Calu3 (cell line): ENCODE results near the gene PAPPA. TPM values are rescaled to one million over a fixed set of nuclear protein-coding genes. Genes with fewer than 3 reads are reported as not detected.

Experiments
- BruUV-seq: library from RNA; stranded (reverse); fragments of 400-500 nt; replicated peaks from 2 replicates; lab custom pipeline; 2021; lab: Mats Ljungman, UMichigan
- CTCF ChIA-PET: fragments of 300-600 bp; sonication (Branson Sonifier 250); formaldehyde crosslinking; loops from one replicate; lab custom pipeline; 2022; ENCODE audit warnings: antibody characterized with exemption; lab: Charles Lee
- DNase-seq: peaks from one replicate; pipeline ENCODE4 v3.0.0; 2022
- H3K27ac Mint-ChIP-seq: one replicate; pipeline ENCODE4 v1.8.0; 2022; ENCODE audit warnings: mixed read lengths; ENCODE audit not compliant: unreplicated experiment
- H3K27me3 Mint-ChIP-seq: one replicate; pipeline ENCODE4 v1.8.0; 2022; ENCODE audit warnings: mixed read lengths; ENCODE audit not compliant: unreplicated experiment
- H3K36me3 Mint-ChIP-seq: one replicate; pipeline ENCODE4 v1.8.0; 2022; ENCODE audit warnings: mild to moderate bottlenecking, moderate library complexity, mixed read lengths; ENCODE audit not compliant: insufficient read depth, unreplicated experiment
- H3K4me1 Mint-ChIP-seq: one replicate; pipeline ENCODE4 v1.8.0; 2022; ENCODE audit warnings: mild to moderate bottlenecking, low read depth, mixed read lengths; ENCODE audit not compliant: unreplicated experiment
- H3K4me3 Mint-ChIP-seq: one replicate; pipeline ENCODE4 v1.8.0; 2022; ENCODE audit warnings: mild to moderate bottlenecking, low read depth, moderate library complexity, mixed read lengths; ENCODE audit not compliant: unreplicated experiment
- H3K9me3 Mint-ChIP-seq: one replicate; pipeline ENCODE4 v1.8.0; 2022; ENCODE audit warnings: low read depth, mixed read lengths; ENCODE audit not compliant: unreplicated experiment
- intact Hi-C: fragments of 100-400 bp; cut with micrococcal nuclease; formaldehyde crosslinking; loops from one replicate; pipeline ENCODE4 v1.10.0; 2022; ENCODE audit not compliant: unreplicated experiment
- total RNA-seq: library from RNA; stranded (reverse); gene quantifications from 2 replicates; pipeline ENCODE4 v1.2.3, GENCODE V29; 2022
- TF ChIP-seq, protein P1 (sequence below): fragments of 200-600 bp; IDR thresholded peaks from one replicate; pipeline ENCODE4 v1.8.0; 2022; ENCODE audit warnings: antibody characterized with exemption; ENCODE audit not compliant: unreplicated experiment

The PAPPA gene
- total RNA-seq, 1 experiment from 2014 or later: not detected

DNA sequence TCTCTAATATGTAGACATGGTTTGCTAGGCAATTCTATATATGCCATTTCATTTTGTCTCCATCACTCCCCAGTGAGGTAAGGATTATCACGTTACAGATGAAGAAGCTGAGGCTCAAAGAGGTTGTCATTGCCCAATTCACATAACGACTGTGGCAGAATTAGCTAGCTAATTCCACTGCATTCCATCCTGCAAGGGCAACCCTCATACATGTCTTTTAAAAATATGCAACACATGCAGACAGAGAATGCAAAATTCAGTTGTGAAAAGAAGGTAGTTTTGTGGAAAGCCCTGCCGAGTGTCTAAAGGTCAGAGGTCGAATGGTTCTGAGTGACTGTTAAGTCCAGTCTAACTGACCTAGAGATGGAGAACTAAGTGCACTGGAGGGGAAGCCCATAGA lies 219.2 kb downstream of the PAPPA start:
- intact Hi-C loops: no loop called here
- no peak for DNase-seq
- Mint-ChIP-seq H3K27ac (no peak overlapping the region), H3K36me3 (no peaks in the 10 kb centered on the region), H3K27me3 (no peaks in the 10 kb centered on the region), H3K4me1 (no peaks in the 10 kb centered on the region), H3K4me3 (no peak overlapping the region), H3K9me3 (peaks cover 3% of the 10 kb centered on the region)
- TF ChIP-seq, protein P1, sequence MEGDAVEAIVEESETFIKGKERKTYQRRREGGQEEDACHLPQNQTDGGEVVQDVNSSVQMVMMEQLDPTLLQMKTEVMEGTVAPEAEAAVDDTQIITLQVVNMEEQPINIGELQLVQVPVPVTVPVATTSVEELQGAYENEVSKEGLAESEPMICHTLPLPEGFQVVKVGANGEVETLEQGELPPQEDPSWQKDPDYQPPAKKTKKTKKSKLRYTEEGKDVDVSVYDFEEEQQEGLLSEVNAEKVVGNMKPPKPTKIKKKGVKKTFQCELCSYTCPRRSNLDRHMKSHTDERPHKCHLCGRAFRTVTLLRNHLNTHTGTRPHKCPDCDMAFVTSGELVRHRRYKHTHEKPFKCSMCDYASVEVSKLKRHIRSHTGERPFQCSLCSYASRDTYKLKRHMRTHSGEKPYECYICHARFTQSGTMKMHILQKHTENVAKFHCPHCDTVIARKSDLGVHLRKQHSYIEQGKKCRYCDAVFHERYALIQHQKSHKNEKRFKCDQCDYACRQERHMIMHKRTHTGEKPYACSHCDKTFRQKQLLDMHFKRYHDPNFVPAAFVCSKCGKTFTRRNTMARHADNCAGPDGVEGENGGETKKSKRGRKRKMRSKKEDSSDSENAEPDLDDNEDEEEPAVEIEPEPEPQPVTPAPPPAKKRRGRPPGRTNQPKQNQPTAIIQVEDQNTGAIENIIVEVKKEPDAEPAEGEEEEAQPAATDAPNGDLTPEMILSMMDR: no peak
- BruUV-seq: no TSS peak
- CTCF ChIA-PET: no interaction called here

DNA sequence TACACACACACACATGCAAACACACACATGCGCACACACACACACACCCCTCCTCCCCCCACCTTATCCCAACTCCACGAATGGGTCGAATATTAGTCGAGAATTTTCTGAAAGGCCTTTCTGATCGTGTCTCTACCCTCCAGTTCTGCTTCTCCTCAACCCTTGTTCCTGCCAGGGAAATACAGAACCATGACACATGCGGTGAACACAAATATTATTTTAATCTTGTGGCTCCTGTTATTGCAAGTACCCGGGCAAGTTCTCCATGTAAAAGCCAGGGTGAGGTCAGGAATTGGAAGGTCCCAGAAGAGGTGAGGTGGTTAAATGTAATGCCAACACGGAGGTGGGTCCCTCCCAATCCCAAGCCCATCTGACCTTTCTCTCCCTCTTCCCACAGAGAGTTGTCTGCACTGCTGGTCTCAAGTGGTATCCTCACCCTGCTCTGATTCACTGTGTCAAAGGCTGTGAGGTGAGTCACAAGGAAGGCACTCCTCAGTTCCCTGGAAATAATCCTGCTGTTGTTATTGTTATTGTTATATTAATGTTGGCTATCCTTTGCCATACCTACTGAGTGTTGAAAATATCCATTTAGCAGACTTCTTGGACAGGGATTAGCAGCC lies 223.7 kb downstream of the PAPPA start:
- Mint-ChIP-seq H3K4me1 (no peaks in the 10 kb centered on the region), H3K27me3 (no peaks in the 10 kb centered on the region), H3K9me3 (no peaks in the 10 kb centered on the region), H3K27ac (no peak overlapping the region), H3K4me3 (no peak overlapping the region), H3K36me3 (peaks cover under 1% of the 10 kb centered on the region)
- DNase-seq: no peak
- intact Hi-C loops: no loop called here
- no TSS peak for BruUV-seq
- CTCF ChIA-PET: no interaction called here
- TF ChIP-seq, protein P1: no peak

DNA sequence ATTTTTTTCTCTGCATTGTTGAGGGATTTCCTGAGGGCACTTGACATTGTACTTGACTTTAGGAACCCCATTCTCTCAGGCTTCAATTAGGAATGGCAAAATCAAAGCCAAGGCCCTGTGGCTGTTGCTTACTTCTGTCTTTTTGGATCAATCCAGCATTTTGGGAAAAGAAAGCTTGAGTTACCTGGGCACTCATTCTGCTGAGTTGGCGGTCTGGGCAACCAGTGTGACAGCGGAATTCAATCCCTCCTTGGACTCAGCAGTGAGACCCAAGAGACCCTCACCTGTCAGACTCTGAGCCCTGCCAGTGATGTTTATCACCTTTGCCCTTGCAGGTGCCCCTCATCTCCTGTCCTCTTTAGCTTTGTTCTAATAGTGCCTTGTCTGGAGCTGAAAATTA lies 225.3 kb downstream of the PAPPA start:
- CTCF ChIA-PET: no interaction called here
- intact Hi-C loops: no loop called here
- no TSS peak for BruUV-seq

DNA sequence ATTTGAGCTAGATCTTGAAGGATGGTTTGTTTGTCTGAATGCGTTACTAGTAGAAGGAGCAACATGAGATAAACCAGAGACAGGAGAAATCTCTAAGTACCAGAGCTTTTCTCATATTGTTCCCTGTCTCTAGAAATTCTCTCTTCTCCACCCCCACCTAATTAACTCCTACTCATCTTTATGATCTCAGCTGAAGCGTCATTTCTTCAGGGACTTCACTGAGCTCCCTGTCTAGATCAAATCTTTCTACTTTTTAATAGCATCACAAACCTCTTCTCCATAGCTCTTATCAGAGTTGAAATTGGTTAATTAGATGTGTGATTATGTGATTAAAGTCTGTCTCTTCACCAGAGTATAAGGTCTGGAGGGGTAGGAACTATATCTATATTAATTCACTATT lies 226.2 kb downstream of the PAPPA start:
- CTCF ChIA-PET: no interaction called here
- peaks cover 2% of the 10 kb centered on the region for H3K9me3 Mint-ChIP-seq
- H3K4me3 Mint-ChIP-seq: no peak overlapping the region
- no peaks in the 10 kb centered on the region for H3K27me3 Mint-ChIP-seq
- no peaks in the 10 kb centered on the region for H3K4me1 Mint-ChIP-seq
- intact Hi-C loops: no loop called here
- H3K27ac Mint-ChIP-seq: no peak overlapping the region
- no peak for DNase-seq
- TF ChIP-seq, protein P1: no peak
- peaks cover 5% of the 10 kb centered on the region for H3K36me3 Mint-ChIP-seq
- BruUV-seq: no TSS peak

More for the DNA sequence above, 225.3 kb downstream of the PAPPA start:
- Mint-ChIP-seq H3K27ac (no peak overlapping the region), H3K9me3 (peaks cover 2% of the 10 kb centered on the region), H3K4me1 (no peaks in the 10 kb centered on the region), H3K4me3 (no peak overlapping the region), H3K36me3 (peaks cover 5% of the 10 kb centered on the region), H3K27me3 (no peaks in the 10 kb centered on the region)
- TF ChIP-seq, protein P1: no peak
- DNase-seq: no peak
